Neural cell (in vitro differentiated cells): ENCODE measurements around the gene ABCA1. TPM values are rescaled to one million over a fixed set of nuclear protein-coding genes. Genes with fewer than 3 reads are reported as not detected.

Source experiments
- H2AFZ ChIP-seq: fragments of 200-600, 300-800 bp; sonication (generic), shearing (Covaris generic); 2 replicates; pipeline ENCODE4 v1.6.0; 2014; ENCODE audit warnings: low read depth, mild to moderate bottlenecking, antibody characterized with exemption, low read length, moderate library complexity
- H3F3A ChIP-seq: fragments of 200-600 bp; shearing (Covaris generic); 2 replicates; pipeline ENCODE4 v1.6.1; 2016; ENCODE audit warnings: mild to moderate bottlenecking, moderate library complexity, mixed read lengths, antibody characterized with exemption, low read length; ENCODE audit not compliant: insufficient read depth, poor library complexity, severe bottlenecking
- H3K27ac ChIP-seq: fragments of 200-600, 300-800 bp; sonication (generic), shearing (Covaris generic); 2 replicates; pipeline ENCODE4 v1.5.1; 2014; ENCODE audit warnings: mild to moderate bottlenecking, low read length, moderate library complexity
- H3K27me3 ChIP-seq: fragments of 300-800, 200-600 bp; sonication (generic), shearing (Covaris generic); 2 replicates; pipeline ENCODE4 v1.6.0; 2014; ENCODE audit warnings: mild to moderate bottlenecking, low read depth, low read length, moderate library complexity; ENCODE audit not compliant: insufficient read depth
- H3K36me3 ChIP-seq: fragments of 300-800, 200-600 bp; sonication (generic), shearing (Covaris generic); 2 replicates; pipeline ENCODE4 v1.5.1; 2014; ENCODE audit warnings: mild to moderate bottlenecking, antibody characterized with exemption, low read length, moderate library complexity; ENCODE audit not compliant: insufficient read depth
- H3K4me2 ChIP-seq: fragments of 300-800, 200-600 bp; sonication (generic), shearing (Covaris generic); 2 replicates; pipeline ENCODE4 v1.6.0; 2014; ENCODE audit warnings: mild to moderate bottlenecking, low read length
- H3K4me3 ChIP-seq: fragments of 300-800, 200-600 bp; sonication (generic), shearing (Covaris generic); 2 replicates; pipeline ENCODE4 v1.5.1; 2014; ENCODE audit warnings: mild to moderate bottlenecking, low read length, moderate library complexity
- H3K79me2 ChIP-seq: fragments of 200-600 bp; shearing (Covaris generic); replicated peaks from 2 replicates; pipeline ENCODE4 v1.6.0; 2014; ENCODE audit warnings: mild to moderate bottlenecking, low read length, moderate library complexity; ENCODE audit not compliant: insufficient read depth
- H3K9ac ChIP-seq: fragments of 300-800, 200-600 bp; sonication (generic), shearing (Covaris generic); 2 replicates; pipeline ENCODE4 v1.6.1; 2016; ENCODE audit warnings: mild to moderate bottlenecking, low read length, mixed read lengths
- H3K9me2 ChIP-seq: fragments of 200-600 bp; shearing (Covaris generic); 2 replicates; pipeline ENCODE4 v1.6.1; 2016; ENCODE audit warnings: mild to moderate bottlenecking, low read length, mixed read lengths; ENCODE audit not compliant: insufficient read depth
- H3K9me3 ChIP-seq: fragments of 200-600, 300-800 bp; sonication (generic), shearing (Covaris generic); 2 replicates; pipeline ENCODE4 v1.6.1; 2016; ENCODE audit warnings: mild to moderate bottlenecking, mixed run types, low read length, moderate library complexity, mixed read lengths
- H4K20me1 ChIP-seq: fragments of 200-600 bp; shearing (Covaris generic); 2 replicates; pipeline ENCODE4 v1.6.1; 2016; ENCODE audit warnings: mild to moderate bottlenecking, mixed run types; ENCODE audit not compliant: insufficient read depth
- EP300 ChIP-seq: fragments of 450-650 bp; conservative IDR thresholded peaks from 2 replicates; pipeline ENCODE4 v1.6.1; 2014; ENCODE audit warnings: antibody characterized with exemption, mild to moderate bottlenecking, moderate library complexity; ENCODE audit not compliant: poor library complexity, severe bottlenecking
- EZH2 ChIP-seq: fragments of 200-600, 300-800 bp; shearing (Covaris generic), sonication (generic); IDR thresholded peaks from 2 replicates; pipeline ENCODE4 v1.6.1; 2014; ENCODE audit warnings: antibody characterized with exemption, low read length, borderline replicate concordance, mild to moderate bottlenecking; ENCODE audit not compliant: insufficient read depth, poor library complexity, severe bottlenecking
- MXI1 ChIP-seq: fragments of 450-650 bp; conservative IDR thresholded peaks from 2 replicates; pipeline ENCODE4 v1.6.1; 2014; ENCODE audit warnings: antibody characterized with exemption, mild to moderate bottlenecking; ENCODE audit not compliant: poor library complexity, severe bottlenecking
- POLR2AphosphoS5 ChIP-seq: IDR thresholded peaks from 2 replicates; pipeline ENCODE4 v1.6.1; 2012
- RAD21 ChIP-seq: fragments of 450-650 bp; conservative IDR thresholded peaks from 2 replicates; pipeline ENCODE4 v1.6.1; 2014; ENCODE audit warnings: antibody characterized with exemption, mild to moderate bottlenecking, moderate library complexity
- SMC3 ChIP-seq: fragments of 450-650 bp; conservative IDR thresholded peaks from 2 replicates; pipeline ENCODE4 v1.6.1; 2014; ENCODE audit warnings: antibody characterized with exemption, mild to moderate bottlenecking, moderate library complexity; ENCODE audit not compliant: poor library complexity
- TAF1 ChIP-seq: IDR thresholded peaks from 2 replicates; pipeline ENCODE4 v1.6.1; 2012; ENCODE audit warnings: low read depth
- polyA plus RNA-seq: library from polyadenylated mRNA; depleted of rRNA; stranded (reverse); fragments of >200 nt; gene quantifications from 2 replicates; pipeline ENCODE4 v1.2.3, GENCODE V29; 2014
- TF ChIP-seq, protein P1 (sequence below): IDR thresholded peaks from 2 replicates; pipeline ENCODE4 v1.6.1; 2012; ENCODE audit warnings: borderline replicate concordance
- TF ChIP-seq, protein P2 (sequence below): fragments of 450-650 bp; IDR thresholded peaks from 2 replicates; pipeline ENCODE4 v1.5.1; 2014; ENCODE audit warnings: antibody characterized with exemption, mild to moderate bottlenecking, moderate library complexity; ENCODE audit not compliant: poor library complexity, severe bottlenecking

ABCA1 gene
- polyA plus RNA-seq, 1 donor from 2014 or later, result 5.2 TPM

DNA sequence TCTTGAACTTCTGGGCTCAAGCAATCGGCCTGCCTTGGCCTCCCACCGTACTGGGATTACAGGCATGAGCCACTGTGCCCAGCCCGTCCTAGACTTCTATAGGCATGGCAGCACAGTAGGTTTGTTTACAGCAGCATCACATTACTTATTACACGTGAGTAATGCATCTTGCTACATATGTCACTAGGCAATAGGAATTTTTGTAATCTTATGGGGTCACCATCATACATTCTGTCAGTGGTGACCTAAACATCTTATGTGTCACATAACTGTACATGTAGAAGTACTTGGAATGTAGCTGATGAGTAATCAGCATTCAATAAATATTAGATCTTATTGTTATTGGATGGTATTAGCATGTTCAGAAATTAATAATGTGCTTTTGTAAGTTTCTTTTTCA is 22.9 kb upstream of the ABCA1 start:
- Histone ChIP-seq H3K27me3 (no peaks in the 10 kb centered on the region), H4K20me1 (no peaks in the 10 kb centered on the region), H3K9ac (no peak overlapping the region), H3K9me3 (no peaks in the 10 kb centered on the region), H3F3A (no peaks in the 10 kb centered on the region), H3K79me2 (no peaks in the 10 kb centered on the region), H3K36me3 (no peaks in the 10 kb centered on the region), H3K27ac (no peak overlapping the region), H3K9me2 (no peaks in the 10 kb centered on the region), H2AFZ (no peak overlapping the region), H3K4me3 (no peak overlapping the region), H3K4me2 (no peak overlapping the region)
- TF ChIP-seq RAD21 (no peak), EP300 (no peak), SMC3 (no peak), MXI1 (no peak), POLR2AphosphoS5 (no peak), TAF1 (no peak), EZH2 (no peak)
- TF ChIP-seq, protein P1, sequence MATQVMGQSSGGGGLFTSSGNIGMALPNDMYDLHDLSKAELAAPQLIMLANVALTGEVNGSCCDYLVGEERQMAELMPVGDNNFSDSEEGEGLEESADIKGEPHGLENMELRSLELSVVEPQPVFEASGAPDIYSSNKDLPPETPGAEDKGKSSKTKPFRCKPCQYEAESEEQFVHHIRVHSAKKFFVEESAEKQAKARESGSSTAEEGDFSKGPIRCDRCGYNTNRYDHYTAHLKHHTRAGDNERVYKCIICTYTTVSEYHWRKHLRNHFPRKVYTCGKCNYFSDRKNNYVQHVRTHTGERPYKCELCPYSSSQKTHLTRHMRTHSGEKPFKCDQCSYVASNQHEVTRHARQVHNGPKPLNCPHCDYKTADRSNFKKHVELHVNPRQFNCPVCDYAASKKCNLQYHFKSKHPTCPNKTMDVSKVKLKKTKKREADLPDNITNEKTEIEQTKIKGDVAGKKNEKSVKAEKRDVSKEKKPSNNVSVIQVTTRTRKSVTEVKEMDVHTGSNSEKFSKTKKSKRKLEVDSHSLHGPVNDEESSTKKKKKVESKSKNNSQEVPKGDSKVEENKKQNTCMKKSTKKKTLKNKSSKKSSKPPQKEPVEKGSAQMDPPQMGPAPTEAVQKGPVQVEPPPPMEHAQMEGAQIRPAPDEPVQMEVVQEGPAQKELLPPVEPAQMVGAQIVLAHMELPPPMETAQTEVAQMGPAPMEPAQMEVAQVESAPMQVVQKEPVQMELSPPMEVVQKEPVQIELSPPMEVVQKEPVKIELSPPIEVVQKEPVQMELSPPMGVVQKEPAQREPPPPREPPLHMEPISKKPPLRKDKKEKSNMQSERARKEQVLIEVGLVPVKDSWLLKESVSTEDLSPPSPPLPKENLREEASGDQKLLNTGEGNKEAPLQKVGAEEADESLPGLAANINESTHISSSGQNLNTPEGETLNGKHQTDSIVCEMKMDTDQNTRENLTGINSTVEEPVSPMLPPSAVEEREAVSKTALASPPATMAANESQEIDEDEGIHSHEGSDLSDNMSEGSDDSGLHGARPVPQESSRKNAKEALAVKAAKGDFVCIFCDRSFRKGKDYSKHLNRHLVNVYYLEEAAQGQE, result no peak
- TF ChIP-seq, protein P2, sequence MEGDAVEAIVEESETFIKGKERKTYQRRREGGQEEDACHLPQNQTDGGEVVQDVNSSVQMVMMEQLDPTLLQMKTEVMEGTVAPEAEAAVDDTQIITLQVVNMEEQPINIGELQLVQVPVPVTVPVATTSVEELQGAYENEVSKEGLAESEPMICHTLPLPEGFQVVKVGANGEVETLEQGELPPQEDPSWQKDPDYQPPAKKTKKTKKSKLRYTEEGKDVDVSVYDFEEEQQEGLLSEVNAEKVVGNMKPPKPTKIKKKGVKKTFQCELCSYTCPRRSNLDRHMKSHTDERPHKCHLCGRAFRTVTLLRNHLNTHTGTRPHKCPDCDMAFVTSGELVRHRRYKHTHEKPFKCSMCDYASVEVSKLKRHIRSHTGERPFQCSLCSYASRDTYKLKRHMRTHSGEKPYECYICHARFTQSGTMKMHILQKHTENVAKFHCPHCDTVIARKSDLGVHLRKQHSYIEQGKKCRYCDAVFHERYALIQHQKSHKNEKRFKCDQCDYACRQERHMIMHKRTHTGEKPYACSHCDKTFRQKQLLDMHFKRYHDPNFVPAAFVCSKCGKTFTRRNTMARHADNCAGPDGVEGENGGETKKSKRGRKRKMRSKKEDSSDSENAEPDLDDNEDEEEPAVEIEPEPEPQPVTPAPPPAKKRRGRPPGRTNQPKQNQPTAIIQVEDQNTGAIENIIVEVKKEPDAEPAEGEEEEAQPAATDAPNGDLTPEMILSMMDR, result no peak

DNA sequence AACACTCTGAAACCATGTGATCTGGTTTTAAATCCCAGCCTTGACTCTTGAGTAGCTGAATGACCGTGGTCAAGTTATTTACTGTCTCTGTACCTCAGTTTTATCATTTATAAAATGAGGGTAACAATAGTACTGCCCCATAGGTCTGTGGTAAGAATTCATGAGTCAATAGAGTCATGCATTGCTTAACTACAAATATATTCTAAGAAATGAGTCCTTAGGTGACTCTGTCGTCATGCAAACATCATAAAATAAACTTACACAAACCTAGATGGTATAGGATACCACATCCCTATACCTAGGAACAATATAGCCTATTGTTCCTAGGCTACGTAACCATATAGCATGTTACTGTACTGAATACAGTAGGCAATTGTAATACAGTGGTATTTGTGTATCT is 20.3 kb upstream of the ABCA1 start:
- H3F3A ChIP-seq, result no peaks in the 10 kb centered on the region
- no peak overlapping the region for H3K4me2 ChIP-seq
- no peaks in the 10 kb centered on the region for H3K79me2 ChIP-seq
- no peaks in the 10 kb centered on the region for H4K20me1 ChIP-seq
- no peaks in the 10 kb centered on the region for H3K36me3 ChIP-seq
- no peak overlapping the region for H3K9ac ChIP-seq
- H3K4me3 ChIP-seq, result no peak overlapping the region
- no peak overlapping the region for H3K27ac ChIP-seq
- TF ChIP-seq POLR2AphosphoS5 (no peak), EP300 (no peak), EZH2 (no peak), MXI1 (no peak), SMC3 (no peak), RAD21 (no peak), TAF1 (no peak)
- TF ChIP-seq, protein P1, result no peak
- TF ChIP-seq, protein P2, result no peak
- no peaks in the 10 kb centered on the region for H3K9me3 ChIP-seq
- no peaks in the 10 kb centered on the region for H3K9me2 ChIP-seq
- no peaks in the 10 kb centered on the region for H3K27me3 ChIP-seq
- no peak overlapping the region for H2AFZ ChIP-seq
